Measurements from ENCODE around the gene EVA1B. TPM values are rescaled to one million over a fixed set of nuclear protein-coding genes. Genes with fewer than 3 reads are reported as not detected.

EVA1B gene
- total and polyA plus RNA-seq, 2 of the 13 experiments (the other 11 are each of a cell fraction or from before 2014, with no cell fraction given), result 3.9 to 6.6 TPM

DNA sequence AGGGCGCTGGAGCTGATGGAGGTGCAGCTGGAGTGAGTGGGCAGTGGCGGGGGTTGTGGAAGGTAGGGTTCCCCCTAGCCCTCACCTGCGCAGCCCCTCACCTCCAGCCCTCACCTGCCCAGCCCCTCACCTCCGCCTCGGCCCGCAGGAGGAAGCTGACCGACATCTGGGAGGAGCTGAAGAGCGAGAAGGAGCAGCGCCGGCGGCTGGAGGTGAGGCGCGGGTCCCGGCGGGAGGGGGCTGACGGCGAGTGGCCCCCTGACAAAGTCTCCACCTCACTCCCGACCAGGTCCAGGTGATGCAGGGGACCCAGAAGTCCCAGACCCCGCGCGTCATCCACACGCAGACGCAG is 2.7 kb downstream of the EVA1B start:
- ATAC-seq (no peak), DNase-seq (ENCODE audit: low spot score) (no peak), FAIRE-seq (no peak)
- H2AFZ ChIP-seq (ENCODE audit: low read length), result no peak overlapping the region
- H3K9ac ChIP-seq (ENCODE audit: insufficient read depth, low read depth, low read length), result no peak overlapping the region
- POLR2A ChIA-PET, result no interaction called here
- H3K4me3 ChIP-seq (replicated peaks in 1 of 3; ENCODE audit: insufficient read depth in 1 of 3, low read depth in 2 of 3, low read length in 3 of 3), result no peak overlapping the region
- no peak overlapping the region for H3K4me2 ChIP-seq (ENCODE audit: low read depth, low read length)
- WGBS (ENCODE audit: low lambda C conversion rate), result 99% methylated on average over 18 of the region's 23 CpGs
- no peaks in the 10 kb centered on the region for H3K79me2 ChIP-seq (ENCODE audit: insufficient read depth, low read length)
- H3K27me3 ChIP-seq (ENCODE audit: control insufficient read depth in 1 of 2, insufficient read depth in 2 of 2, low read length in 2 of 2), result no peaks in the 10 kb centered on the region
- BruUV-seq (replicated peaks), result no TSS peak
- no peaks in the 10 kb centered on the region for H3K9me3 ChIP-seq (ENCODE audit: low read length)
- in situ Hi-C loops (cut with HindIII; ENCODE audit: extremely low pct_ligation_motif_present, low pct_unique_long_range_greater_than_20kb) (no loop called here), intact Hi-C loops (cut with micrococcal nuclease; ENCODE audit: unreplicated experiment) (no loop called here)
- peaks cover 16% of the 10 kb centered on the region for H3K4me1 ChIP-seq (ENCODE audit: insufficient read depth, low read length)
- H4K20me1 ChIP-seq (ENCODE audit: insufficient read depth, low read length), result no peaks in the 10 kb centered on the region
- peak; percentile 44 for TF ChIP-seq AGO2 (optimal IDR thresholded peaks at IDR 0.05; ENCODE audit: low read depth, low read length)
- no peak for TF ChIP-seq KDM1A (CRISPR knock-in tag; IDR thresholded peaks at IDR 0.05)
- TF ChIP-seq NFE2L1 (CRISPR knock-in tag; IDR thresholded peaks at IDR 0.05; ENCODE audit: borderline replicate concordance), result no peak
- TF ChIP-seq, protein P1, sequence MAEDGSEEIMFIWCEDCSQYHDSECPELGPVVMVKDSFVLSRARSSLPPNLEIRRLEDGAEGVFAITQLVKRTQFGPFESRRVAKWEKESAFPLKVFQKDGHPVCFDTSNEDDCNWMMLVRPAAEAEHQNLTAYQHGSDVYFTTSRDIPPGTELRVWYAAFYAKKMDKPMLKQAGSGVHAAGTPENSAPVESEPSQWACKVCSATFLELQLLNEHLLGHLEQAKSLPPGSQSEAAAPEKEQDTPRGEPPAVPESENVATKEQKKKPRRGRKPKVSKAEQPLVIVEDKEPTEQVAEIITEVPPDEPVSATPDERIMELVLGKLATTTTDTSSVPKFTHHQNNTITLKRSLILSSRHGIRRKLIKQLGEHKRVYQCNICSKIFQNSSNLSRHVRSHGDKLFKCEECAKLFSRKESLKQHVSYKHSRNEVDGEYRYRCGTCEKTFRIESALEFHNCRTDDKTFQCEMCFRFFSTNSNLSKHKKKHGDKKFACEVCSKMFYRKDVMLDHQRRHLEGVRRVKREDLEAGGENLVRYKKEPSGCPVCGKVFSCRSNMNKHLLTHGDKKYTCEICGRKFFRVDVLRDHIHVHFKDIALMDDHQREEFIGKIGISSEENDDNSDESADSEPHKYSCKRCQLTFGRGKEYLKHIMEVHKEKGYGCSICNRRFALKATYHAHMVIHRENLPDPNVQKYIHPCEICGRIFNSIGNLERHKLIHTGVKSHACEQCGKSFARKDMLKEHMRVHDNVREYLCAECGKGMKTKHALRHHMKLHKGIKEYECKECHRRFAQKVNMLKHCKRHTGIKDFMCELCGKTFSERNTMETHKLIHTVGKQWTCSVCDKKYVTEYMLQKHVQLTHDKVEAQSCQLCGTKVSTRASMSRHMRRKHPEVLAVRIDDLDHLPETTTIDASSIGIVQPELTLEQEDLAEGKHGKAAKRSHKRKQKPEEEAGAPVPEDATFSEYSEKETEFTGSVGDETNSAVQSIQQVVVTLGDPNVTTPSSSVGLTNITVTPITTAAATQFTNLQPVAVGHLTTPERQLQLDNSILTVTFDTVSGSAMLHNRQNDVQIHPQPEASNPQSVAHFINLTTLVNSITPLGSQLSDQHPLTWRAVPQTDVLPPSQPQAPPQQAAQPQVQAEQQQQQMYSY (CRISPR knock-in tag; IDR thresholded peaks at IDR 0.05), result no peak
- TF ChIP-seq GABPB1 (CRISPR knock-in tag; IDR thresholded peaks at IDR 0.05), result no peak
- CTCF ChIA-PET (ENCODE audit: low intra/inter-chr PET ratio, low total read pairs), result no interaction called here
- H3K27ac ChIP-seq (ENCODE audit: extremely low read length, insufficient read depth, low read length), result no peak overlapping the region
- H3K36me3 ChIP-seq (replicated peaks in 1 of 2; ENCODE audit: control insufficient read depth in 1 of 2, insufficient read depth in 2 of 2, low read length in 2 of 2), result no peaks in the 10 kb centered on the region

DNA sequence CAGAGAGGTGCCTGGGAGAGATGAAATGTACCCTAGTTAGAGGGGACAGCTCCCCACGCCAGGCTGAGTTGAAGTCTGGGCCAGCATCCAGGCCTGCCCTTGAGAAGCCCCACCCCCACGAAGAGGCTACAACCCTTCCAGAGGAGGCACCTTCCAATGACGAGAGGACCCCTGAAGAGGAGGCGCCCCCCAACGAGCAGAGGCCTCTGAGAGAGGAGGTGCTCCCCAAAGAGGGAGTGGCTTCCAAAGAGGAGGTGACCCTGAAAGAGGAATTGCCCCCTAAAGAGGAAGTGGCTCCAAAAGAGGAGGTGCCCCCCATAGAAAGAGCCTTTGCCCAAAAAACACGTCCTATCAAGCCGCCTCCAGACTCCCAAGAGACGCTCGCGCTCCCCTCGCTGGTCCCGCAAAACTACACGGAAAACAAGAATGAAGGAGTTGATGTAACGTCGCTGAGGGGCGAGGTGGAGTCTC is 3.1 kb downstream of the EVA1B start:
- H3K4me3 ChIP-seq (replicated peaks in 1 of 3; ENCODE audit: insufficient read depth in 1 of 3, low read depth in 2 of 3, low read length in 3 of 3), result no peak overlapping the region
- ChIA-PET POLR2A (no interaction called here), CTCF (ENCODE audit: low intra/inter-chr PET ratio, low total read pairs) (no interaction called here)
- no peaks in the 10 kb centered on the region for H3K27me3 ChIP-seq (ENCODE audit: control insufficient read depth in 1 of 2, insufficient read depth in 2 of 2, low read length in 2 of 2)
- no peak overlapping the region for H3K27ac ChIP-seq (ENCODE audit: extremely low read length, insufficient read depth, low read length)
- BruUV-seq (replicated peaks), result no TSS peak
- peaks cover 12% of the 10 kb centered on the region for H3K4me1 ChIP-seq (ENCODE audit: insufficient read depth, low read length)
- H3K36me3 ChIP-seq (replicated peaks in 1 of 2; ENCODE audit: control insufficient read depth in 1 of 2, insufficient read depth in 2 of 2, low read length in 2 of 2), result no peaks in the 10 kb centered on the region
- H3K4me2 ChIP-seq (ENCODE audit: low read depth, low read length), result no peak overlapping the region
- H2AFZ ChIP-seq (ENCODE audit: low read length), result no peak overlapping the region
- ATAC-seq (no peak), DNase-seq (ENCODE audit: low spot score) (no peak), FAIRE-seq (no peak)
- no peaks in the 10 kb centered on the region for H3K9me3 ChIP-seq (ENCODE audit: low read length)
- no peak for TF ChIP-seq KDM1A (CRISPR knock-in tag; IDR thresholded peaks at IDR 0.05)
- no peak for TF ChIP-seq HDAC2 (CRISPR knock-in tag; IDR thresholded peaks at IDR 0.05)
- no peak for TF ChIP-seq ZNF652 (CRISPR knock-in tag; IDR thresholded peaks at IDR 0.05; ENCODE audit: borderline replicate concordance, low read depth)
- TF ChIP-seq ZFP37 (CRISPR knock-in tag; IDR thresholded peaks at IDR 0.05; ENCODE audit: borderline replicate concordance), result no peak
- TF ChIP-seq CENPX (CRISPR knock-in tag; IDR thresholded peaks at IDR 0.05), result no peak
- no peak for TF ChIP-seq SRSF4 (IDR thresholded peaks at IDR 0.05; ENCODE audit: low read depth, low read length, poor library complexity, severe bottlenecking)
- no peak overlapping the region for H3K9ac ChIP-seq (ENCODE audit: insufficient read depth, low read depth, low read length)
- in situ Hi-C loops (cut with HindIII; ENCODE audit: extremely low pct_ligation_motif_present, low pct_unique_long_range_greater_than_20kb) (no loop called here), intact Hi-C loops (cut with micrococcal nuclease; ENCODE audit: unreplicated experiment) (no loop called here)
- H3K79me2 ChIP-seq (ENCODE audit: insufficient read depth, low read length), result no peaks in the 10 kb centered on the region
- 95% methylated on average over 16 of the region's 16 CpGs for WGBS (ENCODE audit: low lambda C conversion rate)
- no peaks in the 10 kb centered on the region for H4K20me1 ChIP-seq (ENCODE audit: insufficient read depth, low read length)
